GM19099 (cell line): Measurements from ENCODE around the gene LRRC14B.

Source experiments
- POLR2A ChIP-seq: IDR thresholded peaks from 3 replicates; pipeline ENCODE4 v1.6.1; 2011; ENCODE audit warnings: low read depth; ENCODE audit not compliant: insufficient read length; ENCODE audit errors: extremely low read depth

Gene LRRC14B

DNA sequence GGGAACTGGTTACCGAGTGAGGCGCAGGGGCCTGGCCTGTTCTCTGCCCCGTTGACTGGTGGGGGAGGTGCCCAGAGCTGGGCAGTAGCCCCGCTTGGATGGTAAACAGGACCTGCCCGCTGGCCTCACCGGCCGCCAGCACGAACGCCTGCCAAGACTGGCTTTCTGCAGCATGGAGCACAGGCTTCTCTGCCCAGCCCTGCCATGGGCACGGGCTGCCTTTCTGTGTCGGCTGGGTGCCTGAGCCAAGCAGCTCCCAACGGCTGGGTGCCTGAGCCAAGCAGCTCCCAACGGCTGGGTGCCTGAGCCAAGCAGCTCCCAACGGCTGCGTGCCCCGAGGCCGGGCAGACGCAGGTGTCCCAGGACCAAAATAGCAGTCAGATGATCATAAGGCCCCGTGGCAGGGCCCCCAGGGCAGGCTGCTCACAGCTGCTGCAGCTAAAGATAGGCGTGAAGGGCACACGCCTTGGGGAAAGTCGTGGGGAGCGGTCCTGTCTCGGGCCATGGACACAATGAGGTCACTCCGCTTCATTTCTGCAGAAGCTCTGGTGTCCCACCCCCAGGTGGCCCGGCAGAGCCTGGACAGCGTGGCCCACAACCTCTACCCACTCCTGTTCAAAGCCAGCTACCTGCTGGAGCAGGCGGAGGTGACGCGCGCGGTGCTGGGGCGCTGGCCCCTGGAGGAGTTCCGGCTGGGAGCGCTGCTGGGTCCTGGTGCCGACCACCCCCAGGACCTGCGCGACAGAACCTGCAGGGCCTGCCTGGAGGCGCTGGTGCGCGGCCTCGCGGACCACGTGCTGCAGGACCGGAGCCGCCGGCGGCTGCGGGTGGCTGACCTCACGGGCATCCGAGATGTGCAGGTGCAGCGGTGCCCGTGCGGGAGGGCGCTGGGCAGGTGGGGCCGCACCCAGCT lies at the start of gene LRRC14B:
Gene LRRC14B (plus strand): TSS at position 460 of the 913 bp plus-strand sequence. CDS start 44 bp downstream, at position 504.
- no peak for TF ChIP-seq POLR2A

DNA sequence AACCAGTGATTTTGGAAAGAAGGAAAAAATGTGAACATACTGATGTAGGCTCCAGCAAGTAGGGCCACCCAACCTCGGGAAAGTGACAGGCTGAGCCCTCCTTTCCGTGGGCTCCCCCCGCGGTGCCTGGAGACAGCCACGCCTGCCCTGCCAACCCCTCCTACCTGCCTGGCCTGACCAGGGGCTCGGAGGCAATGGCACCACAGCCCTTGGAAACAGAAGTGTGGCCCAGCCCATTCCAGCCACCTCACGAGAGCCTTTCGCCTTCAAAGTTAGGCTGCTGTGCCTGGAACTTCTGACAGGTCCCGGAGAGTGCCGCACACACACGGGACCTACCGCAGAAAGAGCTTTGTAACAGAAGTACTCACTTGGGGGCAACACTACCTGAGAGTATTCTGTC lies 49.5 kb upstream of the LRRC14B start:
- no peak for TF ChIP-seq POLR2A

DNA sequence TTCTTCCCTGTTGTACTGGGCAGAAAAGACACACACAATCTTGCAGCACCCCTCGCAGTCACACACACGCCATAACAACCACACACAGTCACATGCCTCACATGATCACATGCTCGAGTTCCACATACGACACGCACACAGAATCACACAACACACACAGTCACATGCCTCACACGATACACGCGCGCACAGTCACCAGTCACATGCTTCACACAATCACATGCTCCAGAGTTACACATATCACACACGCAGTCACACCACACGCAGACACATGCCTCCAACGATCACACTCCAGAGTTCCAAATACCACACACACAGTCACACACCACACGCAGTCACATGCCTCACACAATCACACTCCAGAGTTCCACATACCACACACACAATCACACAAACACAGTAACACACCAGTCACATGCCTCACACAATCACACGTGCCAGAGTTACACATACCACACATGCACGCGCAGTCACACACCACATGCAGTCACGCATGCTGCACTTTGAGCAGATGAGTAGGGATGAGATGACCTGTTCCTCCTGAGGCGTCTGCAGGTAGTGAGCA lies 49.0 kb upstream of the LRRC14B start:
- TF ChIP-seq POLR2A: no peak

DNA sequence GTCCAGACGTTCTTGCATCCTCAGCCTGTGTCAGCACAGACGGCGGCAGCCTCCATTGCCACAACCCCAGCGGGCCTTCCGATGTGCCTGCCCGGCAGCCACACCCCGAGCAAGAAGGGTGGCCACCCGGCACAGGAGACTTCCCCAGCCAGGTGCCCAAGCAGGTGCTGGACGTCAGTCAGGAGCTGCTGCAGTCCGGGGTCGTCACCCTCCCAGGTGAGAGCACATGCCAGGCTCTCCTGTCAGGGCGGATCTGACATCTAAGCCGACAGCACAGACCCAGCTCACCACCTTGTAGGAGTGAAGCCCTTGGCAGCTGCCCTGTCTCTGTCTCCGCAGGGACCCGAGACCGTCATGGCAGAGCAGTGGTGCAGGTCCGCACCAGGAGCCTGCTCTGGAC lies 48.3 kb upstream of the LRRC14B start:
- TF ChIP-seq POLR2A: no peak

- no peak for TF ChIP-seq POLR2A
These were observed 46.4 kb upstream of the LRRC14B start for GRCh38 chr5:144941-145340.

GRCh38 chr5:145585-146323 lies 45.5 kb upstream of the LRRC14B start:
- TF ChIP-seq POLR2A: no peak

GRCh38 chr5:147751-148150 lies 43.5 kb upstream of the LRRC14B start:
- no peak for TF ChIP-seq POLR2A

GRCh38 chr5:149745-150485 lies 41.4 kb upstream of the LRRC14B start:
- TF ChIP-seq POLR2A: no peak

GRCh38 chr5:150746-151145 lies 40.5 kb upstream of the LRRC14B start:
- TF ChIP-seq POLR2A: no peak

DNA sequence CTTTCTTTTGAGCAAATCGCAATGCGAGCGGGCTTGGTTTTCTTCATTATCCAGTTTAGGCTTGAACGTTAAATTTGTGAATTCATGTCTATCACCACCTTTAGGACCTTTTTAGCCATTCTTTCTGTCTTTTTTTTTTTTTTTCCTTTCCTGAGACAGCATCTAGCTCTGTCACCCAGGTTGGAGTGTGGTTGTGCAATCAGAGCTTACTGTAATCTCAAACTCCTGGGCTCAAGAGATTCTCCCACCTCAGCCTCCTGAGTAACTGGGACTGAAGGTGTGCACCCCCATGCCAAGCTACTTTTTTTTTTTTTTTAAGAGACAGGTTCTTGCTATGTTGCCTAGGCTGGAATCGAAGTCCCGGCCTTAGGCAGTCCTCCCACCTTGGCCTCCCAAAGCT lies 39.2 kb upstream of the LRRC14B start:
- TF ChIP-seq POLR2A: no peak

DNA sequence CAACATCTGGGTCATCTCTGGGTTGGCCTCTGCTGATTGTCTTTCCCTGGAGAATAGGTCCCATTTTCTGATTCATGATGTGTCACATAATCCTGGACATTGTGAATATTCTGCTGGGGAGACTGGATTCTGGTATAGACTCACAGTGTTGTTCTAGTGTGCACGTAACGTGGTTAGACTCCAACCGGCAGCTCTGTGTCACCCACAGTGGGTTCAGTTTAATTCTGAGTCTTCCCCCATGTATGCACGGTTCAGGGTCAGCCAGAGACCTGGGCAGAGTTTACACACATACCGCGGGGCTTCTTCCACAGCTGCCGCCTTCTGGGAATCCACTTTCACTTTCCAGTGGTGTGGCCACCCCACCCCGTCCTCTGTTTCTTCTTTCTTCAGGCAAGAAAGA lies 38.0 kb upstream of the LRRC14B start:
- no peak for TF ChIP-seq POLR2A

DNA sequence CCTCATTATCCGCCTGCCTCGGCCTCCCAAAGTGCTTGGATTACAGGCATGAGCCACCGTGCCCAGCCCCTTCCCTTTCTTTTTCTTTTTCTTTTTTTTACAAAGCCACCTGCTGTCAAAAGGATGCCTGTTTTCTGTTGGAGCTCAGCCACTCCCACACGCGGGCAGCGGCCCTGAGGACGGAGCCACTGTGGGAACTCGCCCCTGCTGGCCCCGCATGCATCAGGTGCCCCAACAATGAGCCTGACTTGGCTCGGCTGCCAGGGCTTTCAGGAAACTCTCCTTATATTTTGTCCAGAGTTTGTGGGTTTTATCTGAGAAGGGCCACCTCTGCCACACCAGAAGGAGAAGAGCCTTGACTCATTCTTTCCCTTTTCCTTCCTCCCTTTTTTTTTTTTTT lies 37.1 kb upstream of the LRRC14B start:
- no peak for TF ChIP-seq POLR2A

DNA sequence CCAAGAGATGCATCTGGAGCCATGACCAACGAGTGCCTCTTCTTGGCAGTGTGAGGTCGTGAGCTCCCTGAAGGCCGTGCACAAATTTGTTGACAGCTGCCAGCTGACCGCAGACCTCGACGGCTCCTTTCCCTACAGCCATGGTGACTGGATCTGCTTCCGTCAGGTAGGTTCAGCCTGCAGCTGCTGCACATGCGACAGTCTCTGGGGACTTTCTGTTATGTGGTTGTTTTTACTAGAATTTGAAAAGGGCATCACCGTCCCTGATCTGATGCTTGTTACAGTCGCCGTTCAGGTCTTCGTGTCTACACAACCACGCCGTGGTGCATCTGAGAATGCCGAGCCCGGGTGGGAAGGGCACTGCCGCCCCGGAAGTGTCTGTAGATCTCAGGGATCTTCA lies 36.5 kb upstream of the LRRC14B start:
- TF ChIP-seq POLR2A: no peak

DNA sequence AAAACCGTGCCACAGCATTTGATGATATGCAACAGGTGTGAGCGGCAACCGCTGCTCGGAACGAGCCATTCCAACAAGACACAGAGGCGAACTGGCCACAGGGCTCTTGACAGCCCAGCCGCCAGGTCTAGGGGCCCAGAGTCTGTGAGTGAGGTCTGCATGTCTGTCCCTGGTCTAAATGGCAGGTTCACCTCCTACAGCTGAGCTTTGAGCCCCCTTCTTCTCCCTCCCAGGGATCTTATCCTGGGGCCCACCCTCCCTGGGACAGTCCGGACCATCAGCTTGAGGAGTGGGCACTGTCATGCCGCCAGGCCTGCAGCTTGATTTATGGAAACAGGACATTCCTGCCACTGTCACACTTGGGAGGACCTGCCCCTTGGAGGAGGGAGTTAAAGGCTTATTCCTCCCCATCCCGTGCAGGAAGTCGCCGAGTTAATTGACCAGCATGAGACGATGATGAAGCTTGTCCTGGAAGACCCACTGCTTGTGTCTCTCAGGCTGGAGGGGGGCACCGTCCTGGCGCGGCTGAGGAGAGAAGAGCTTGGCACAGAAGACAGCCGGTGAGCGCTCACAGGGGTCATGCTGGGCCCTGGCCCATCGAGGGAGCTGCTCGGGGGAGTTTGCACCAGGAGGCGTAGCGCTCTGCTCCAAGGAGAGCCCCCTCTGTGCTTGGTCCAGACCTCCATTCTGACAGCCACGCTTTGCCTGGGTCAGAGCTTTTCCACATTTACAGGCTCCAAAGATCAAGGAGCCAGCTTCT lies 35.5 kb upstream of the LRRC14B start:
- TF ChIP-seq POLR2A: no peak
